MM.1S (cell line): Measurements from ENCODE around the gene HSD3B1.

Experiments used
- DNase-seq: peaks from one replicate; pipeline ENCODE4 v3.0.0-alpha.2; 2015
- H2AFZ ChIP-seq: fragments of 300-600 bp; sonication (generic); 2 replicates; pipeline ENCODE4 v1.6.0; 2016; ENCODE audit warnings: antibody characterized with exemption, low read length
- H3F3A ChIP-seq: fragments of 300-600 bp; sonication (generic); 2 replicates; pipeline ENCODE4 v1.6.1; 2016; ENCODE audit warnings: mild to moderate bottlenecking, antibody characterized with exemption, low read length, moderate library complexity, mixed read lengths; ENCODE audit not compliant: insufficient read depth
- H3K27ac ChIP-seq: fragments of 300-600 bp; sonication (generic); 2 replicates; pipeline ENCODE4 v1.5.1; 2016; ENCODE audit warnings: mild to moderate bottlenecking, low read length
- H3K27me3 ChIP-seq: fragments of 300-600 bp; sonication (generic); replicated peaks from 2 replicates; pipeline ENCODE4 v1.6.0; 2016; ENCODE audit warnings: low read length; ENCODE audit not compliant: insufficient read depth
- H3K36me3 ChIP-seq: fragments of 300-600 bp; sonication (generic); replicated peaks from 2 replicates; pipeline ENCODE4 v1.6.1; 2016; ENCODE audit warnings: mild to moderate bottlenecking, low read length, mixed read lengths; ENCODE audit not compliant: insufficient read depth
- H3K4me1 ChIP-seq: fragments of 300-600 bp; sonication (generic); 2 replicates; pipeline ENCODE4 v1.6.1; 2016; ENCODE audit warnings: low read length, mixed read lengths
- H3K4me2 ChIP-seq: fragments of 300-600 bp; sonication (generic); 2 replicates; pipeline ENCODE4 v1.6.0; 2016; ENCODE audit warnings: low read depth, low read length
- H3K4me3 ChIP-seq: fragments of 300-600 bp; sonication (generic); 2 replicates; pipeline ENCODE4 v1.5.1; 2016; ENCODE audit warnings: low read length, mixed read lengths
- H3K79me2 ChIP-seq: fragments of 300-600 bp; sonication (generic); 2 replicates; pipeline ENCODE4 v1.6.1; 2016; ENCODE audit warnings: mixed run types, low read length, mixed read lengths
- H3K9ac ChIP-seq: fragments of 300-600 bp; sonication (generic); 2 replicates; pipeline ENCODE4 v1.6.1; 2016; ENCODE audit warnings: low read length, mixed read lengths
- H3K9me2 ChIP-seq: fragments of 300-600 bp; sonication (generic); replicated peaks from 2 replicates; pipeline ENCODE4 v1.6.1; 2016; ENCODE audit warnings: mild to moderate bottlenecking, low read length, mixed read lengths; ENCODE audit not compliant: insufficient read depth
- H3K9me3 ChIP-seq: fragments of 300-600 bp; sonication (generic); replicated peaks from 2 replicates; pipeline ENCODE4 v1.6.1; 2016; ENCODE audit warnings: mild to moderate bottlenecking, low read length, mixed read lengths; ENCODE audit not compliant: insufficient read depth
- H4K20me1 ChIP-seq: fragments of 300-600 bp; sonication (generic); 2 replicates; pipeline ENCODE4 v1.6.1; 2016; ENCODE audit warnings: mild to moderate bottlenecking, low read length, moderate library complexity, mixed read lengths; ENCODE audit not compliant: insufficient read depth
- CTCF ChIP-seq: fragments of 300-600 bp; sonication (generic); IDR thresholded peaks from 2 replicates; pipeline ENCODE4 v1.5.1; 2016; ENCODE audit warnings: antibody characterized with exemption, low read length, mixed read lengths
- EZH2 ChIP-seq: fragments of 300-600 bp; sonication (generic); optimal IDR thresholded peaks from 2 replicates; pipeline ENCODE3; 2017; ENCODE audit warnings: low read depth, mild to moderate bottlenecking, antibody characterized with exemption, low read length, mixed read lengths
- EZH2phosphoT487 ChIP-seq: fragments of 300-600 bp; sonication (generic); IDR thresholded peaks from 2 replicates; pipeline ENCODE4 v1.6.1; 2018; ENCODE audit warnings: antibody characterized with exemption, low read length

HSD3B1 gene

GRCh38 chr1:119469741-119470140 lies 37.3 kb upstream of the HSD3B1 start:
- Histone ChIP-seq H3K9ac (no peak overlapping the region), H3K9me3 (no peaks in the 10 kb centered on the region), H3K36me3 (no peaks in the 10 kb centered on the region), H3K9me2 (no peaks in the 10 kb centered on the region), H2AFZ (no peak overlapping the region), H3K79me2 (no peaks in the 10 kb centered on the region), H4K20me1 (no peaks in the 10 kb centered on the region), H3K27me3 (no peaks in the 10 kb centered on the region), H3K27ac (no peak overlapping the region), H3K4me3 (no peak overlapping the region), H3K4me1 (no peaks in the 10 kb centered on the region), H3K4me2 (no peak overlapping the region), H3F3A (no peaks in the 10 kb centered on the region)
- TF ChIP-seq EZH2 = no peak
- no peak for TF ChIP-seq EZH2phosphoT487
- TF ChIP-seq CTCF = no peak
- DNase-seq = no peak

GRCh38 chr1:119470377-119470776 lies 36.6 kb upstream of the HSD3B1 start:
- DNase-seq = no peak
- H3K27me3 ChIP-seq = no peaks in the 10 kb centered on the region
- no peak overlapping the region for H2AFZ ChIP-seq
- no peaks in the 10 kb centered on the region for H3K79me2 ChIP-seq
- no peaks in the 10 kb centered on the region for H3F3A ChIP-seq
- no peaks in the 10 kb centered on the region for H4K20me1 ChIP-seq
- H3K9me2 ChIP-seq = no peaks in the 10 kb centered on the region
- no peaks in the 10 kb centered on the region for H3K36me3 ChIP-seq
- H3K27ac ChIP-seq = no peak overlapping the region
- no peak for TF ChIP-seq EZH2phosphoT487
- TF ChIP-seq EZH2 = no peak
- no peak for TF ChIP-seq CTCF
- H3K9ac ChIP-seq = no peak overlapping the region
- H3K4me2 ChIP-seq = no peak overlapping the region
- H3K4me1 ChIP-seq = no peaks in the 10 kb centered on the region
- no peaks in the 10 kb centered on the region for H3K9me3 ChIP-seq
- H3K4me3 ChIP-seq = no peak overlapping the region

- no peaks in the 10 kb centered on the region for H3K27me3 ChIP-seq
- H2AFZ ChIP-seq = no peak overlapping the region
- TF ChIP-seq EZH2 = no peak
- no peak for TF ChIP-seq EZH2phosphoT487
- TF ChIP-seq CTCF = no peak
Measured at GRCh38 chr1:119470958-119471357, 36.1 kb upstream of the HSD3B1 start.

More at GRCh38 chr1:119470958-119471357, 36.1 kb upstream of the HSD3B1 start:
- no peak overlapping the region for H3K4me3 ChIP-seq
- H3F3A ChIP-seq = no peaks in the 10 kb centered on the region
- no peaks in the 10 kb centered on the region for H3K36me3 ChIP-seq
- no peak overlapping the region for H3K27ac ChIP-seq
- H3K9me3 ChIP-seq = no peaks in the 10 kb centered on the region
- no peaks in the 10 kb centered on the region for H4K20me1 ChIP-seq
- H3K79me2 ChIP-seq = no peaks in the 10 kb centered on the region
- H3K9me2 ChIP-seq = no peaks in the 10 kb centered on the region
- no peak for DNase-seq
- H3K4me1 ChIP-seq = no peaks in the 10 kb centered on the region
- H3K9ac ChIP-seq = no peak overlapping the region
- H3K4me2 ChIP-seq = no peak overlapping the region
